HepG2 (cell line): ENCODE results near the gene WWC2.

Experiments
- BCL3 ChIP-seq: sonication (generic); formaldehyde crosslinking; IDR thresholded peaks from 2 replicates; pipeline ENCODE4 v1.5.1; 2020; ENCODE audit warnings: mild to moderate bottlenecking, missing genetic modification reagents, moderate library complexity
- CHD2 ChIP-seq: IDR thresholded peaks from 2 replicates; pipeline ENCODE4 v1.6.1; 2011; ENCODE audit warnings: low read depth, low read length, improper control_type of control experiment
- CTCF ChIP-seq: sonication (generic); formaldehyde crosslinking; IDR thresholded peaks from 2 replicates; pipeline ENCODE4 v1.5.0; 2020; ENCODE audit warnings: mild to moderate bottlenecking, missing genetic modification reagents, moderate library complexity
- ELF1 ChIP-seq: sonication (generic); formaldehyde crosslinking; IDR thresholded peaks from 2 replicates; pipeline ENCODE4 v1.4.0; 2020; ENCODE audit warnings: missing genetic modification reagents
- PBX3 ChIP-seq: sonication (generic); formaldehyde crosslinking; IDR thresholded peaks from 2 replicates; pipeline ENCODE4 v1.8.1; 2023; ENCODE audit warnings: missing genetic modification reagents, inconsistent platforms, borderline replicate concordance
- REPIN1 ChIP-seq: sonication (generic); formaldehyde crosslinking; IDR thresholded peaks from 2 replicates; pipeline ENCODE4 v1.8.0; 2022; ENCODE audit warnings: missing genetic modification reagents, low read depth, mild to moderate bottlenecking, borderline replicate concordance
- SIN3A ChIP-seq: IDR thresholded peaks from 2 replicates; pipeline ENCODE4 v1.6.1; 2011; ENCODE audit warnings: low read depth, mild to moderate bottlenecking, control low read depth, low read length, borderline replicate concordance
- ZBTB44 ChIP-seq: sonication (generic); formaldehyde crosslinking; IDR thresholded peaks from 2 replicates; pipeline ENCODE4 v1.4.0; 2020; ENCODE audit warnings: missing genetic modification reagents
- ZFP36L1 ChIP-seq: sonication (generic); formaldehyde crosslinking; IDR thresholded peaks from 2 replicates; pipeline ENCODE4 v1.8.0; 2022; ENCODE audit warnings: mild to moderate bottlenecking, missing genetic modification reagents, moderate library complexity
- ZFY ChIP-seq: sonication (generic); formaldehyde crosslinking; IDR thresholded peaks from 2 replicates; pipeline ENCODE4 v1.4.0; 2020; ENCODE audit warnings: missing genetic modification reagents
- ZNF670 ChIP-seq: sonication (generic); formaldehyde crosslinking; IDR thresholded peaks from 2 replicates; pipeline ENCODE4 v1.8.0; 2022; ENCODE audit warnings: mild to moderate bottlenecking, missing genetic modification reagents, borderline replicate concordance

- TF ChIP-seq CTCF (CRISPR knock-in tag): no peak
- TF ChIP-seq ELF1: no peak
- TF ChIP-seq ZBTB44 (CRISPR knock-in tag): no peak
- TF ChIP-seq ZFP36L1 (CRISPR knock-in tag): no peak
- no peak for TF ChIP-seq ZFY (CRISPR knock-in tag)
- TF ChIP-seq REPIN1 (CRISPR knock-in tag): no peak
- TF ChIP-seq SIN3A: no peak
- no peak for TF ChIP-seq BCL3 (CRISPR knock-in tag)
- TF ChIP-seq CHD2: no peak
- no peak for TF ChIP-seq PBX3 (CRISPR knock-in tag)
- TF ChIP-seq ZNF670: no peak
Observed at GRCh38 chr4:183136855-183137254, 37.8 kb downstream of the WWC2 start.
